SHP77 treated with DMSO at 0.1 percent for 48 hours (cell line): ENCODE results near the gene GRID2IP.
A peak's percentile ranks its signal among the peaks of the same experiment; 100 is the strongest.

Source experiments
- DNase-seq: peaks from one replicate; lab custom pipeline; 2025; lab: John Stamatoyannopoulos, UW

GRID2IP gene

GRCh38 chr7:6520163-6520981 is 30.9 kb downstream of the GRID2IP start:
- no peak for DNase-seq

DNA sequence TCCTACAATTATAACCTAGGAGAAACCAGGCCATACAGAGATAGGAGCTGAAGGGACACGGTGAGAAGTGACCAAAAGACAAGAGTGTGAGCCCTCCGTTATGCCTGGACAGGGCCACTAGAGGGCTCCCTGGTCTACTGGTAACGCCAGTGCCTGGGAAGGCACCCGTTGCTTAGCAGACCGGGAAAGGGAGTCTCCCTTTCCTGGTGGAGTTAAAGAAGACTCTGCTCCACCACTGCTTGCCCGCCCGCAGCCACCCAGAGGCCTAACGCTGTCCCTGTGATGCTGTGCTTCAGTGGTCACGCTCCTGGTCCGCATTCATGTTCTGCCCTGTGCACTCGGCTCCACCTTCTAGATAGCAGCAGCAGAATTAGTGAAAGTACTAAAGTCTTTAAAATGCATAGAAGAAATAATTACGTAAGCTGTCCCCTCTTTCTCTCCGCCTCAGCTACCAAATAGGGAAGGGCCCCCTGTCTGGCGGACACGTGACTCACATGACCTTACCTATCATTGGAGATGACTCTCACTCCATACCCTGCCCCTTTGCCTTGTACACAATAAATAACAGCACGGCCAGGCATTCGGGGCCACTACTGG is 34.8 kb downstream of the GRID2IP start:
- peak; percentile 85 for DNase-seq

DNA sequence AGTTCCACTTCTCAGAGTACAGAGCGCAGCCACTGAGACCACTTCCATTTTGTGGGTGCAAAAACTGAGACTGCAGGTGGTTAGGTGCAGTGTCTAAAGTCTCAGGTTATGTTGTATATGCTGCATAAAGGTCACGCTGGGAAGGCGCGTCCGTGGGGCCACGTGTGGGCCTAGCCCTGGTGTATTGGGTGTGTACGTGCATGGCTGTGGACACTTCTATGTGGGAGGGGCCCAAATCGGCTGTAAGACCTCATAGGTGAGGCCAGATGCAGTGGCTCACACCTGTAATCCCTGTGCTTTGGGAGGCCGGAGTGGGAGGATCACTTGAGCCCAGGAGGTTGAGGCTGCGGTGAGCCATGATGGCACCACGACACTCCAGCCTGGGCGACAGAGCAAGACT is 37.7 kb downstream of the GRID2IP start:
- no peak for DNase-seq

- DNase-seq, result no peak
Measured at GRCh38 chr7:6512892-6513291, 38.4 kb downstream of the GRID2IP start.

GRCh38 chr7:6510476-6511133 is 40.7 kb downstream of the GRID2IP start:
- no peak for DNase-seq

GRCh38 chr7:6508950-6509349 is 42.3 kb downstream of the GRID2IP start:
- DNase-seq, result no peak

DNA sequence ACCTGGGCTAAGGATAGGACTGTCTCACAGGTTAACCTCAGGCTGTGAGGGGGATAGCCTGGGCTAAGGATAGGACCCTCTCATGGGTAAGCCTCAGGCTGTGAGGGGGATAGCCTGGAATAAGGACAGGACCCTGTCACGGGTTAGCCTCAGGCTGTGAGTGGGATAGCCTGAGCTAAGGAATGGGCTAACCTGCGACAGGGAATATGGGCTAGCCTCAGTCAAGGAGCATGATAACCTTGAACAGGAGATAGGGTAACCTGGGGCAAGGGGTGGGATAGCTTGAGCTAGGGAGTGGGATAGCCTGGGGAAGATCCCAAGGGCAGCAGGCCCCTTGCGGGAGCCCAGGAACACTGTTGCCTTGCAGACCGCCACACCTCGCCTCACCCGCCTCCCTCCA is 42.7 kb downstream of the GRID2IP start:
- no peak for DNase-seq

- no peak for DNase-seq
Measured at GRCh38 chr7:6507906-6508305, 43.4 kb downstream of the GRID2IP start.

- DNase-seq, result no peak
Measured at GRCh38 chr7:6505685-6506559, 45.3 kb downstream of the GRID2IP start.

GRCh38 chr7:6504996-6505395 is 46.3 kb downstream of the GRID2IP start:
- DNase-seq, result no peak

DNA sequence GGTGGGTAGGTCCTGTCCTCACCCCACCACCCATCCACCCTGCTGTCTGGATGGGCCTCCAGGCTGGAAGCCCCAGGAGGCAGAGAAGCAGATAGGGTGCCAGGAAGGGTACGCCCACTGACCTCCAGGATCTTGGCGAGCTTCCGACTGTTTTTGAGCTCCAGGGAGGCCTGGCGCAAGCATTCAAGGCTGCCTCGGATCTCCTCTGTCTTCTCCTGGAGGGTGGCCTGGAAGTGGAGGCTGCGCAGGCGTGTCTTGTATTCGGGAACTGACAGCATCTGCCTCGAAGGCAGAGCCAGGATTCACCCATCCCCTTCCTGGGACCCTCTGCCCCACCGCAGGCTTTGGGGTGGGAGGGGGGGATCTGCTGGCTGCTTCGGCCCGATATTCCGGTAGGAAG is 48.4 kb downstream of the GRID2IP start:
- no peak for DNase-seq

DNA sequence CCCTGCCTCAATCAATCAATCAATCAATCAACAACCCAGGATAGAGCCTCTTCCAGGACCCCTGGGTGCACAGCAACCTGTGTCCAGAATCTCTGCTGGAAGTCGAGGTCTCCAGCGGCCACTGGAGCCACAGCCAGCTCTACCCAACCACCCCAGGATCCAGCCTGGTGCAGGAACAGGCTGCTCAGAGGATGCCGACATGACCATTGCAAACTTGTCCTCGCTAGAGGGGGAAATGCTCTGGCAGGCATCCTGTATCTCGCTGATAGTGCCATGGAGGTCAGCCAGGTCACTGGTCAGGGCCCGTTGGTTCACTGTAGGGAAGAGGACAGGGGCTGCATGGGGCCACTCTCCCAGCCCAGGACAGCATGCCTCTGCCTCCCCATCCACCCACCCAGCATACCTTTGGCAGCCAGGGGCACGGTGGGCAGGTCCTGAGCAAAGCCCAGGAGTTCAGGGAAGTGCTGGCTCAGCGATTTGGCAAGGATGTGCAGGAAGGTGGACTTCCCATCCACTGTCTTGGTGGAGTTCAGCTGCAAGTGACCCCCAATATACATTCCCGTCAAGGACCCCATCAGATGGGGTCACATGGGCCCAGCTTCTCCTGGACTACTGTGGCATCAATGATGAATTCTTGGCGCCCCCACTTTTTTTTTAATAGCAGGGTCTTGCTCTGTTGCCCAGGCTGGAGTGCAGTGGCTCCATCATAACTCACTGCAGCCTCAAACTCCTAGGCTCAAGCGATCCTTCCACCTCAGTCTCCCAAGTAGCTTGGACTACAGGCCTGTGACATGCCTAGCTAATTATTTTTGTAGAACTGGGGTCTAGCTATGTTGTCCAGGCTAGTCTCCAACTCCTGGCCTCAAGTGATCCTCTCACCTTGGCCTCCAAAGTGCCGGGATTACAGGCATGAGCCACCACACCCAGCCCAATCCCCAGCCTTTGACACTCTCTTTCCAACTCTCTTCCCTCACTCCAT is 49.4 kb downstream of the GRID2IP start:
- DNase-seq, result no peak

- DNase-seq, result no peak
Measured at GRCh38 chr7:6500691-6501090, 50.6 kb downstream of the GRID2IP start.

GRCh38 chr7:6497994-6498393 is 53.3 kb downstream of the GRID2IP start:
- DNase-seq, result no peak

GRCh38 chr7:6497637-6497905 is 53.7 kb downstream of the GRID2IP start:
- DNase-seq, result no peak

DNA sequence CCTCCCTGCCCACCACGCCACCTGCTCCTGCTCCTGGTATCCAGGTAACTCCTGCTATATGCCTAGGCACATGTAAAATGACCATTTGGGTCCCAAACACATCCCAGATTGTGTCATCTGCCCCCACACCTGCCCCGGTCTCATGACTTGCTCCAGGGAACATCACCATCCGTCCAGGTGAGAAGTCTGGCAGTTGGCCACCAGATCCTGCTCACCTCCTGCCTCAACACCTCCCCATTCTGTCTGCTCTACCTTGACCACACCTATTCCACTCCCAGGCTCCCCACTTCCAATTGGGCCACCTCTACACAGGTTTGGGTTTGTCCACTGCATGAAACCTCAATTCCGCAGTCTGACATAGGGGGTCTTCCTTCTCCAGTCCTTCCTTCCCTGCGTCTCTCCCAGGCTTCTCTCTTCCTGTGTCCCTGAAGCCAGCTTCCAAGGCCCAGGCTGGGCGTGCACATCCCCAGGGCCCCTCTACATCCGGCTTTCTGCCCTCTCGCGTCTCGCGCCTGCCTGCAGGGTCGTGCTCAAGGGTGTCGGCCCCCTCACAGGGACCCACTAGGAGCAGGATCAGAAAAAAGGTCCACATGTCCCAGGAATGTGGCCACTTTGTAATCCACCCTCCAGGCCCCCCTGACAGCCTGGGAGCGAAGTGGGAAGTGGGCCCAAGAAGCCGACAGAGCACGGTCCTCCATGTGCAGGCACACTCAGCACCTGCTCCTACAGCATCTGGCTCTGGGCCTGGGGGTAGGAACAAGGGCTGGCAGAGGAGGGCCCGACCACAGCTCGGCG is 54.2 kb downstream of the GRID2IP start:
- DNase-seq, result no peak

- DNase-seq, result no peak
Measured at GRCh38 chr7:6495597-6496262, 55.5 kb downstream of the GRID2IP start.

GRCh38 chr7:6494365-6494764 is 56.9 kb downstream of the GRID2IP start:
- DNase-seq, result no peak

DNA sequence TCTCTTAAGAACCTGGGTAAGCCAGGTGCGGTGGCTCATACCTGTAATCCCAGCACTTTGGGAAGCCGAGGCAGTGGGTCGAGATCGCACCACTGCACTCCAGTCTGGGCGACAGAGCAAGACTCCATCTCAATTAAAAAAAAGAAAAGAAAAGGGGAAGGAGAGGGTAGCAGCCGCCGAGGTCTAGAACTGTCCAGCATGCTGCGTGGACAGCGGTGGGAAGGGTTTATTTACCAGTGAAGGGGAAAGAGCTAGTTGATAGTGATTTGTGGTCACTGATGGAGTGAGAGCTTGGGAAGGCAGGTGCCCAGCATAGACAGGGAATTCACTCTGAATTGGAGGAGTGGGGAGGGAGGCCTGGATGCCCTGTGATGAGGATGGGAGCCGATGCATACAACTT is 60.1 kb downstream of the GRID2IP start:
- no peak for DNase-seq

GRCh38 chr7:6489612-6490011 is 61.6 kb downstream of the GRID2IP start:
- peak; percentile 17 for DNase-seq
